Measurements from ENCODE around the gene MS4A13. TPM values are rescaled to one million over a fixed set of nuclear protein-coding genes. Genes with fewer than 3 reads are reported as not detected.

MS4A13 gene
- total and polyA plus RNA-seq, 4 donors = not detected

Other genes with a start within 250 kb of the MS4A13 start
- 10 to 100 TPM in 1 of 2 donors, 1 to 10 TPM in 1; 9.0 to 11.0 TPM for gene MS4A4A, start 234.7 kb upstream of the MS4A13 start, total RNA-seq
- gene MS4A4A, start 234.7 kb upstream of the MS4A13 start, polyA plus RNA-seq (ENCODE audit: insufficient read length in 2 of 2) = 1 to 10 TPM; 2.3 to 4.1 TPM
- not detected for gene MS4A6E, start 188.1 kb upstream of the MS4A13 start, total RNA-seq
- not detected for gene MS4A6E, start 188.1 kb upstream of the MS4A13 start, polyA plus RNA-seq (ENCODE audit: insufficient read length in 2 of 2)
- gene MS4A7, start 136.9 kb upstream of the MS4A13 start, total RNA-seq = 10 to 100 TPM; 11.0 to 13.7 TPM
- 1 to 10 TPM; 4.9 to 6.3 TPM for gene MS4A7, start 136.9 kb upstream of the MS4A13 start, polyA plus RNA-seq (ENCODE audit: insufficient read length in 2 of 2)
- gene MS4A14, start 118.9 kb upstream of the MS4A13 start, total RNA-seq = under 1 TPM; 0.55 to 0.59 TPM
- gene MS4A14, start 118.9 kb upstream of the MS4A13 start, polyA plus RNA-seq (ENCODE audit: insufficient read length in 2 of 2) = under 1 TPM; 0.39 to 0.73 TPM
- not detected for gene MS4A5, start 85.8 kb upstream of the MS4A13 start, total RNA-seq
- not detected for gene MS4A5, start 85.8 kb upstream of the MS4A13 start, polyA plus RNA-seq (ENCODE audit: insufficient read length in 2 of 2)
- gene MS4A1, start 59.5 kb upstream of the MS4A13 start, total RNA-seq = under 1 TPM; 0.17 to 0.99 TPM
- under 1 TPM in 1 of 2 donors, not detected in 1; 0.21 TPM for gene MS4A1, start 59.5 kb upstream of the MS4A13 start, polyA plus RNA-seq (ENCODE audit: insufficient read length in 2 of 2)
- gene MS4A12, start 22.6 kb upstream of the MS4A13 start, total RNA-seq = not detected
- not detected for gene MS4A12, start 22.6 kb upstream of the MS4A13 start, polyA plus RNA-seq (ENCODE audit: insufficient read length in 2 of 2)
- 1 to 10 TPM in 1 of 2 donors, under 1 TPM in 1; 0.40 to 2.8 TPM for gene MS4A8, start 184.2 kb downstream of the MS4A13 start, total RNA-seq
- gene MS4A8, start 184.2 kb downstream of the MS4A13 start, polyA plus RNA-seq (ENCODE audit: insufficient read length in 2 of 2) = under 1 TPM in 1 of 2 donors, not detected in 1; 0.72 TPM
- not detected for gene MS4A18, start 209.3 kb downstream of the MS4A13 start, total RNA-seq
- not detected for gene MS4A18, start 209.3 kb downstream of the MS4A13 start, polyA plus RNA-seq (ENCODE audit: insufficient read length in 2 of 2)
- under 1 TPM in 1 of 2 donors, not detected in 1; 0.17 TPM for gene MS4A15, start 241.5 kb downstream of the MS4A13 start, total RNA-seq
- not detected for gene MS4A15, start 241.5 kb downstream of the MS4A13 start, polyA plus RNA-seq (ENCODE audit: insufficient read length in 2 of 2)